ENCODE results near the gene KCNT1. TPM values are rescaled to one million over a fixed set of nuclear protein-coding genes. Genes with fewer than 3 reads are reported as not detected.

Gene KCNT1
- total and polyA plus RNA-seq, 9 donors: 0.83 to 12.0 (median 3.7) TPM

- no peak for DNase-seq
- intact Hi-C loops (cut with DNase I): no loop called here
- H3K27me3 ChIP-seq: no peaks in the 10 kb centered on the region
- H3K9me3 ChIP-seq: no peaks in the 10 kb centered on the region
- no peak overlapping the region for H3K4me3 ChIP-seq
- H3K4me1 ChIP-seq (ENCODE audit: insufficient read depth): no peaks in the 10 kb centered on the region
- H3K36me3 ChIP-seq: no peaks in the 10 kb centered on the region
- H3K27ac ChIP-seq: no peak overlapping the region
- 85 to 88% (median 86%) methylated on average over 18 to 21 of the region's 21 CpGs for WGBS, 3 donors
- no peak for TF ChIP-seq CTCF (IDR thresholded peaks at IDR 0.05)
- TF ChIP-seq POLR2A (IDR thresholded peaks at IDR 0.05): no peak
- TF ChIP-seq EP300 (IDR thresholded peaks at IDR 0.05): no peak
Observed at GRCh38 chr9:135771401-135772051, 69.5 kb downstream of the KCNT1 start.

GRCh38 chr9:135772056-135772646 is 70.2 kb downstream of the KCNT1 start:
- H3K9me3 ChIP-seq: no peaks in the 10 kb centered on the region
- no peaks in the 10 kb centered on the region for H3K4me1 ChIP-seq (ENCODE audit: insufficient read depth)
- DNase-seq: no peak
- H3K4me3 ChIP-seq: no peak overlapping the region
- WGBS, 3 donors: 91 to 92% (median 91%) methylated on average over 11 to 13 of the region's 13 CpGs
- TF ChIP-seq POLR2A (IDR thresholded peaks at IDR 0.05) (no peak), CTCF (IDR thresholded peaks at IDR 0.05) (no peak), EP300 (IDR thresholded peaks at IDR 0.05) (no peak)
- H3K36me3 ChIP-seq: no peaks in the 10 kb centered on the region
- intact Hi-C loops (cut with DNase I): no loop called here
- H3K27ac ChIP-seq: no peak overlapping the region
- H3K27me3 ChIP-seq: no peaks in the 10 kb centered on the region

GRCh38 chr9:135772702-135773493 is 70.9 kb downstream of the KCNT1 start:
- TF ChIP-seq CTCF (IDR thresholded peaks at IDR 0.05): no peak
- TF ChIP-seq POLR2A (IDR thresholded peaks at IDR 0.05): no peak
- whole genome bisulfite sequencing, 3 donors: 71 to 77% (median 72%) methylated on average over 35 to 36 of the region's 36 CpGs
- H3K36me3 ChIP-seq: no peaks in the 10 kb centered on the region
- H3K4me1 ChIP-seq (ENCODE audit: insufficient read depth): no peaks in the 10 kb centered on the region
- no peak overlapping the region for H3K4me3 ChIP-seq
- H3K9me3 ChIP-seq: no peaks in the 10 kb centered on the region
- no peak for DNase-seq
- H3K27ac ChIP-seq: no peak overlapping the region
- intact Hi-C loops (cut with DNase I): no loop called here
- no peaks in the 10 kb centered on the region for H3K27me3 ChIP-seq

GRCh38 chr9:135773530-135774238 is 71.7 kb downstream of the KCNT1 start:
- intact Hi-C loops (cut with DNase I): no loop called here
- WGBS, 3 donors: 79 to 81% (median 80%) methylated on average over 10 to 11 of the region's 11 CpGs
- Histone ChIP-seq H3K27me3 (no peaks in the 10 kb centered on the region), H3K4me1 (ENCODE audit: insufficient read depth) (no peaks in the 10 kb centered on the region), H3K36me3 (no peaks in the 10 kb centered on the region), H3K27ac (no peak overlapping the region), H3K4me3 (no peak overlapping the region), H3K9me3 (no peaks in the 10 kb centered on the region)
- TF ChIP-seq POLR2A (IDR thresholded peaks at IDR 0.05): no peak
- no peak for TF ChIP-seq EP300 (IDR thresholded peaks at IDR 0.05)
- no peak for TF ChIP-seq CTCF (IDR thresholded peaks at IDR 0.05)
- no peak for DNase-seq
